H1 (cell line): ENCODE results near the gene CYP11A1.

ENCODE experiments used
- BRCA1 ChIP-seq: IDR thresholded peaks from 2 replicates; pipeline ENCODE4 v1.6.1; 2012; ENCODE audit warnings: low read depth, low read length, improper control_type of control experiment
- CREB1 ChIP-seq: IDR thresholded peaks from 2 replicates; pipeline ENCODE4 v1.6.1; 2012; ENCODE audit warnings: inconsistent platforms
- EGR1 ChIP-seq: IDR thresholded peaks from 2 replicates; pipeline ENCODE4 v1.6.1; 2011; ENCODE audit warnings: low read depth, low read length, borderline replicate concordance
- GABPA ChIP-seq: IDR thresholded peaks from 2 replicates; pipeline ENCODE4 v1.6.1; 2011; ENCODE audit warnings: mild to moderate bottlenecking, low read length, moderate library complexity, borderline replicate concordance; ENCODE audit not compliant: insufficient read depth
- HDAC2 ChIP-seq, 2 experiments: fragments of 300-600 bp in 1 of 2; sonication (generic) in 1 of 2; IDR thresholded peaks; 2 replicates each; pipeline ENCODE4 v1.6.1; 2011 to 2012; ENCODE audit warnings: low read depth in 2 of 2, low read length in 2 of 2, mild to moderate bottlenecking in 2 of 2, moderate library complexity in 2 of 2, borderline replicate concordance in 1 of 2, inconsistent platforms in 1 of 2
- KDM5A ChIP-seq: fragments of 200-600 bp; IDR thresholded peaks from 2 replicates; pipeline ENCODE4 v1.7.1; 2012; ENCODE audit warnings: mild to moderate bottlenecking, low read length, inconsistent platforms, mixed read lengths
- POLR2A ChIP-seq, 2 experiments: IDR thresholded peaks; 1 replicate in 1 of 2; 2 replicates in 1 of 2; pipeline ENCODE4 v1.6.1; 2011; ENCODE audit warnings: low read depth in 2 of 2, low read length in 2 of 2, mild to moderate bottlenecking in 2 of 2; ENCODE audit errors: control extremely low read depth in 1 of 2
- RFX5 ChIP-seq: IDR thresholded peaks from 2 replicates; pipeline ENCODE4 v1.6.1; 2011; ENCODE audit warnings: low read depth, low read length, improper control_type of control experiment, borderline replicate concordance
- TAF1 ChIP-seq: IDR thresholded peaks from 2 replicates; pipeline ENCODE4 v1.6.1; 2011; ENCODE audit warnings: mild to moderate bottlenecking, low read depth, low read length
- TF ChIP-seq, protein P1 (sequence below), 3 experiments: IDR thresholded peaks; 1 replicate in 2 of 3; 2 replicates in 1 of 3; pipeline versions ENCODE4 v1.5.1 to v1.6.1; 2011; ENCODE audit warnings: low read length in 3 of 3, mild to moderate bottlenecking in 3 of 3, inconsistent platforms in 2 of 3, low read depth in 1 of 3, moderate library complexity in 1 of 3; ENCODE audit not compliant: insufficient read depth in 1 of 3; ENCODE audit errors: control extremely low read depth in 1 of 3
- TF ChIP-seq, protein P2 (sequence below): IDR thresholded peaks from 2 replicates; pipeline ENCODE4 v1.6.1; 2012; ENCODE audit warnings: inconsistent platforms

DNA sequence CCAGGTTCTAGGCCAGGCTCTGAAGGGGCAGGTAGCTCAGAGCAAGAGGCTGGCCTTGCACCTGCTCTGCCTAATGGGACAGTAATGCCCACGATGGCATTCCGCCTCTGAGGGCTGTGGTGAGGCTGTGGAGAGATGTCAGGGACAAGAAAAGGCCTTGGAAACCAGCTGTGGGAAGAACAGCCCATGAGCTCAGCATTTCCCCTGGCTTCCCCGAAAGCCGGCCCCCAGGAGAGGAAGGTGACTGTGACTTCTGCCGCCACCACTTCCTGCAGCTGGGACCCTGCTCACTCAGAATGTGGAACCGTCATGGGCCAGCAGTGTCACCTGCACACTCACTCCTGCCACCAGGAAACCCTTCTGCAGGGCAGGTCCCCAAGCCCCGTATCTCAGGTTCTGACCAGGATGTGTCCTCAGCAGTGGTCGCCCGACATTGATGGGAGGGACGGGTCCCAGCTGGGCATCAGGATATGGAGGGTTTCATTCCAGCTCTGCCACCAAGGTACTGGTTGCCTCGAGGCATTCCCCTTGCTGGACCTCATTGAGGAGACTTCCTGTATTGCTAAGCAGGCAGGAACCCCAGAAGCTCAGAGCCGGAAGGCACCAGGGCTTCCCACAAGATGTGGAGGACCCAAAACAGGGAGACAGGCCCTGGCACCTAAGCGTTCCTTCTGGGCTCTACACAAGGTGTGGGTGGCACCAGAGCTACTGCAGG is 35.6 kb upstream of the CYP11A1 start:
- no peak for TF ChIP-seq TAF1
- TF ChIP-seq, protein P1, sequence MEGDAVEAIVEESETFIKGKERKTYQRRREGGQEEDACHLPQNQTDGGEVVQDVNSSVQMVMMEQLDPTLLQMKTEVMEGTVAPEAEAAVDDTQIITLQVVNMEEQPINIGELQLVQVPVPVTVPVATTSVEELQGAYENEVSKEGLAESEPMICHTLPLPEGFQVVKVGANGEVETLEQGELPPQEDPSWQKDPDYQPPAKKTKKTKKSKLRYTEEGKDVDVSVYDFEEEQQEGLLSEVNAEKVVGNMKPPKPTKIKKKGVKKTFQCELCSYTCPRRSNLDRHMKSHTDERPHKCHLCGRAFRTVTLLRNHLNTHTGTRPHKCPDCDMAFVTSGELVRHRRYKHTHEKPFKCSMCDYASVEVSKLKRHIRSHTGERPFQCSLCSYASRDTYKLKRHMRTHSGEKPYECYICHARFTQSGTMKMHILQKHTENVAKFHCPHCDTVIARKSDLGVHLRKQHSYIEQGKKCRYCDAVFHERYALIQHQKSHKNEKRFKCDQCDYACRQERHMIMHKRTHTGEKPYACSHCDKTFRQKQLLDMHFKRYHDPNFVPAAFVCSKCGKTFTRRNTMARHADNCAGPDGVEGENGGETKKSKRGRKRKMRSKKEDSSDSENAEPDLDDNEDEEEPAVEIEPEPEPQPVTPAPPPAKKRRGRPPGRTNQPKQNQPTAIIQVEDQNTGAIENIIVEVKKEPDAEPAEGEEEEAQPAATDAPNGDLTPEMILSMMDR (IDR thresholded peaks at IDR 0.05; ENCODE audit: control extremely low read depth in 1 of 3, insufficient read depth in 1 of 3, low read depth in 1 of 3, low read length in 3 of 3) = no peak
- no peak for TF ChIP-seq HDAC2 (IDR thresholded peaks at IDR 0.05; ENCODE audit: borderline replicate concordance in 1 of 2, low read depth in 2 of 2, low read length in 2 of 2)
- TF ChIP-seq, protein P2, sequence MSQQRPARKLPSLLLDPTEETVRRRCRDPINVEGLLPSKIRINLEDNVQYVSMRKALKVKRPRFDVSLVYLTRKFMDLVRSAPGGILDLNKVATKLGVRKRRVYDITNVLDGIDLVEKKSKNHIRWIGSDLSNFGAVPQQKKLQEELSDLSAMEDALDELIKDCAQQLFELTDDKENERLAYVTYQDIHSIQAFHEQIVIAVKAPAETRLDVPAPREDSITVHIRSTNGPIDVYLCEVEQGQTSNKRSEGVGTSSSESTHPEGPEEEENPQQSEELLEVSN = no peak
- no peak for TF ChIP-seq POLR2A (IDR thresholded peaks at IDR 0.05; ENCODE audit: control extremely low read depth in 1 of 2, low read depth in 2 of 2, low read length in 2 of 2)
- no peak for TF ChIP-seq KDM5A
- no peak for TF ChIP-seq BRCA1
- no peak for TF ChIP-seq GABPA
- TF ChIP-seq RFX5 = no peak
- TF ChIP-seq CREB1 = no peak
- no peak for TF ChIP-seq EGR1
